Left lobe of liver (tissue), 2 donors: ENCODE measurements around the gene COL9A3. TPM values are rescaled to one million over a fixed set of nuclear protein-coding genes. Genes with fewer than 3 reads are reported as not detected.
A peak's percentile ranks its signal among the peaks of the same experiment; 100 is the strongest.

Source experiments
- ATAC-seq: fragments of 200-7000 bp; cut with Tn5 transposase; one replicate; pipeline ENCODE4 v1.9.1; 2020; ENCODE audit warnings: mild to moderate bottlenecking, moderate library complexity
- DNase-seq: peaks from one replicate; pipeline ENCODE4 v3.0.0-alpha.2; 2020; ENCODE audit warnings: low spot score
- total RNA-seq: library from RNA; stranded (reverse); gene quantifications from one replicate; pipeline ENCODE4 v1.2.1, GENCODE V29; 2021
- donor health status: DM: no; HTN: no; CAD: no; lungs with moderate emphysema.
- donor health status: DM: no; HTN: yes; CAD: no.

The COL9A3 gene
- total RNA-seq, 1 donor from 2014 or later, result 4.0 TPM

- ATAC-seq (no peak), DNase-seq (no peak)
Measured at GRCh38 chr20:62876501-62876901, 59.7 kb downstream of the COL9A3 start.

- DNase-seq (no peak), ATAC-seq (peak; percentile 24)
Measured at GRCh38 chr20:62876902-62877816, 60.3 kb downstream of the COL9A3 start.

GRCh38 chr20:62878244-62879038, 61.6 kb downstream of the COL9A3 start:
- DNase-seq (no peak), ATAC-seq (no peak)

GRCh38 chr20:62879275-62880146, 62.7 kb downstream of the COL9A3 start:
- DNase-seq, result no peak
- ATAC-seq, result no peak

GRCh38 chr20:62880147-62880934, 63.5 kb downstream of the COL9A3 start:
- ATAC-seq (no peak), DNase-seq (no peak)

- no peak for ATAC-seq
- no peak for DNase-seq
Measured at GRCh38 chr20:62880935-62881661, 64.2 kb downstream of the COL9A3 start.

- DNase-seq (no peak), ATAC-seq (no peak)
Measured at GRCh38 chr20:62881662-62882395, 65.0 kb downstream of the COL9A3 start.

- no peak for DNase-seq
- no peak for ATAC-seq
Measured at GRCh38 chr20:62882426-62882825, 65.6 kb downstream of the COL9A3 start.

GRCh38 chr20:62884556-62884955, 67.7 kb downstream of the COL9A3 start:
- ATAC-seq, result no peak
- no peak for DNase-seq

GRCh38 chr20:62885046-62885895, 68.4 kb downstream of the COL9A3 start:
- ATAC-seq, result no peak
- no peak for DNase-seq

- ATAC-seq, result peak; percentile 42
- DNase-seq, result no peak
Measured at GRCh38 chr20:62885896-62886708, 69.3 kb downstream of the COL9A3 start.

GRCh38 chr20:62886709-62887058, 69.8 kb downstream of the COL9A3 start:
- DNase-seq (no peak), ATAC-seq (no peak)

- DNase-seq (no peak), ATAC-seq (peak; percentile 57)
Measured at GRCh38 chr20:62887152-62887859, 70.5 kb downstream of the COL9A3 start.

GRCh38 chr20:62887860-62888239, 71.0 kb downstream of the COL9A3 start:
- DNase-seq, result no peak
- ATAC-seq, result no peak

- peak; percentile 3 for ATAC-seq
Measured at GRCh38 chr20:62888406-62888805, 71.6 kb downstream of the COL9A3 start.

GRCh38 chr20:62888910-62889309, 72.1 kb downstream of the COL9A3 start:
- DNase-seq, result no peak
- ATAC-seq, result peak; percentile 57

More at GRCh38 chr20:62888406-62888805, 71.6 kb downstream of the COL9A3 start:
- no peak for DNase-seq
